ENCODE results near the gene YEATS4. TPM values are rescaled to one million over a fixed set of nuclear protein-coding genes. Genes with fewer than 3 reads are reported as not detected.

Gene YEATS4
- total and polyA plus RNA-seq, 10 donors = 11.3 to 36.5 (median 16.3) TPM

GRCh38 chr12:69332815-69333358 is 26.7 kb upstream of the YEATS4 start:
- Histone ChIP-seq H3K36me3 (no peaks in the 10 kb centered on the region), H3K4me3 (no peak overlapping the region), H3K9me3 (no peaks in the 10 kb centered on the region), H3K4me1 (peaks cover 0 to 74% (median 33%) of the 10 kb centered on the region in 6 donors), H3K27ac (peak overlapping the region in 2 of 8 donors; percentile 76 to 89), H3K27me3 (replicated peaks in 1 of 7) (no peaks in the 10 kb centered on the region)
- 92 to 97% (median 95%) methylated on average over 6 of the region's 6 CpGs for WGBS, 5 donors
- intact Hi-C loops (cut with DNase I; ENCODE audit: low total_unique reads) = no loop called here
- no peak for DNase-seq
- TF ChIP-seq POLR2AphosphoS5 (IDR thresholded peaks at IDR 0.05) (no peak), CTCF (IDR thresholded peaks at IDR 0.05 in 8 of 11, conservative IDR thresholded peaks at IDR 0.05 in 3 of 11) (no peak), POLR2A (IDR thresholded peaks at IDR 0.05) (no peak)

DNA sequence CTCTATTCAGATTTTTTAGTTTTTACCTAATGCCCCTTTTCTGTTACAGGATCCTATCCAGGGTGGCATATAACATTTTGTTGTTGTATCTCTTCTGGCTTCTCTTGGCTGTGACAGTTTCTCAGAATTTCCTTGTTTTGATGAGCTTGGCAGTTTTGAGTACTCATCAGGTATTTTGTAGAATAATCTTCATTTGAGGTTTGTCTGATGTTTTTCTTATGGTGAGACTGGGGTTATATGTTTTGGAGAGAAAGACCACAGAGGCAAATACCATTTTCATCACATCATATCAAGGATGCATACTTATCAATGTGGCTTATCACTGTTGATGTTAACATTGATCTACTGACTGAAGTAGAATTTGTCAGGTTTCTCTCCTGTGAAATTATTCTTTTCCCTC is 25.4 kb upstream of the YEATS4 start:
- no peak for TF ChIP-seq CTCF (IDR thresholded peaks at IDR 0.05 in 8 of 11, conservative IDR thresholded peaks at IDR 0.05 in 3 of 11)
- TF ChIP-seq POLR2AphosphoS5 (IDR thresholded peaks at IDR 0.05) = no peak
- no peak for TF ChIP-seq POLR2A (IDR thresholded peaks at IDR 0.05)
- no peak overlapping the region for H3K4me3 ChIP-seq
- peak overlapping the region in 1 of 8 donors; percentile 1 for H3K27ac ChIP-seq
- DNase-seq = no peak
- H3K9me3 ChIP-seq = no peaks in the 10 kb centered on the region
- no peaks in the 10 kb centered on the region for H3K27me3 ChIP-seq (replicated peaks in 1 of 7)
- H3K36me3 ChIP-seq = no peaks in the 10 kb centered on the region
- peaks cover 0 to 79% (median 44%) of the 10 kb centered on the region in 6 donors for H3K4me1 ChIP-seq
- intact Hi-C loops (cut with DNase I; ENCODE audit: low total_unique reads) = no loop called here

DNA sequence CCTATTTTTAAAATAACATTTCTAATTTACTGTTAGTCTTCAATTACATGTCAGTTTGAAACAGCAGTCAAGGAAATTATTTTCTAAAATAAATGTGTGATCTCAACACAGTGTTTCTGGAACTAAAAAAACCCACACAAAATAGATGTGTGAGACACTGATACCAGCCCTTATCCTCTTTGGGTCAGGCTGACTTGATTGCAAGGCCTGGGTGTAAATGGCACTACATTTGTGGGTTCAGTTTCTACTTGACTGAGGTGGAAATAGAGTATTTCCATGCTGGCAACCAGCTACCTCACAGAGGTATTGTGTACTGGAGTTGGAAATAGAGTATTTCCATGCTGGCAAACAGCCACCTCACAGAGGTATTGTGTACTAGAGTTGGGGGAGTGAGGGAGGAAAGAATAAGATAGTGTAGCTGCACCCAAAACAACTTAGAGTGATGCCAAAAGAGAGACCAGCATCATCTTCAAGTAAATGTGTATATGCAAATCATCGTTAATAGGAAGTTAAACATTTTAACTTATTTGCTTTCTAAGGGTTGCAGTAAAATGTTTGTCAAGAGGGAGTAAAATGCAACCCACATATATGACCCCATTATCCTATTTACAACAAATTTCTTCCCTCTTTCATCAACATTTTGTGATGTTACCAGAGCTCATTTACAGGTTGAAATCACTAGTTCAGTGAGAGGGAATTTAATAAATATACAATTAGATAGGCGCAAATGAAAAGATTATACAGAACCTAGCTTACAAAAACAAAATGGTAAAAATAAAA is 22.0 kb upstream of the YEATS4 start:
- H3K36me3 ChIP-seq = no peaks in the 10 kb centered on the region
- TF ChIP-seq POLR2AphosphoS5 (IDR thresholded peaks at IDR 0.05) = no peak
- no peak for TF ChIP-seq POLR2A (IDR thresholded peaks at IDR 0.05)
- no peak for TF ChIP-seq CTCF (IDR thresholded peaks at IDR 0.05 in 8 of 11, conservative IDR thresholded peaks at IDR 0.05 in 3 of 11)
- H3K27me3 ChIP-seq (replicated peaks in 1 of 7) = no peaks in the 10 kb centered on the region
- H3K4me1 ChIP-seq = peaks cover 0 to 79% (median 31%) of the 10 kb centered on the region in 6 donors
- 47 to 78% (median 76%) methylated on average over 2 of the region's 2 CpGs for WGBS, 5 donors
- peak overlapping the region in 7 of 8 donors; percentile 13 to 84 (median 71) for H3K27ac ChIP-seq
- no peak for DNase-seq
- peak overlapping the region in 1 of 8 donors; percentile 23 for H3K4me3 ChIP-seq
- intact Hi-C loops (cut with DNase I; ENCODE audit: low total_unique reads) = no loop called here
- no peaks in the 10 kb centered on the region for H3K9me3 ChIP-seq

GRCh38 chr12:69338120-69338859 is 21.3 kb upstream of the YEATS4 start:
- Histone ChIP-seq H3K4me3 (peak overlapping the region in 1 of 8 donors; percentile 3), H3K9me3 (no peaks in the 10 kb centered on the region), H3K36me3 (no peaks in the 10 kb centered on the region), H3K27ac (peak overlapping the region in 7 of 8 donors; percentile 13 to 84 (median 71)), H3K4me1 (peaks cover 0 to 78% (median 32%) of the 10 kb centered on the region in 6 donors), H3K27me3 (replicated peaks in 1 of 7) (no peaks in the 10 kb centered on the region)
- DNase-seq = no peak
- WGBS, 5 donors = 39 to 64% (median 52%) methylated on average over 3 of the region's 3 CpGs
- no peak for TF ChIP-seq POLR2A (IDR thresholded peaks at IDR 0.05)
- no peak for TF ChIP-seq CTCF (IDR thresholded peaks at IDR 0.05 in 8 of 11, conservative IDR thresholded peaks at IDR 0.05 in 3 of 11)
- no peak for TF ChIP-seq POLR2AphosphoS5 (IDR thresholded peaks at IDR 0.05)
- intact Hi-C loops (cut with DNase I; ENCODE audit: low total_unique reads) = no loop called here
